ENCODE data around the gene RTTN.

The RTTN gene

DNA sequence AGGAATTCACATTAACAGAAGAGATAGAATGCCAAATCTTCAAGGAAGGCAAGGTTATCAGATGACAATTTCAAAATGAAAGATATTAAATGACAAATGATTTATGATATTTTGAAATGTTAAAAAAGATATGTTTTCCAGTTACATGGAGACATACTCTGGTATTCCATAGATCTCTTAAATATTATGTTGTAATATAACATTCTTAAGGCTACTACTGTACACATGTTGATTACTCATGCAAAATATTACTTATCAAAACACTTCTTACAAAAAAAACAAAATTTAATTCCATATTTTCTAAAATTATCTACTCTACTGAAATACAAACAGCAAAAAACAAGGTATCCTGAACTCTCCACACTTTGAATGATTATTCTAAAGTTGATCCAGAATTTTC lies 22.9 kb downstream of the RTTN start:
- Mint-ChIP-seq H3K36me3 (peaks cover 70% of the 10 kb centered on the region), H3K9me3 (no peaks in the 10 kb centered on the region), H3K27me3 (no peaks in the 10 kb centered on the region), H3K27ac (no peak overlapping the region), H3K4me3 (no peak overlapping the region), H3K4me1 (peaks cover 10% of the 10 kb centered on the region)
- no peak for ATAC-seq

DNA sequence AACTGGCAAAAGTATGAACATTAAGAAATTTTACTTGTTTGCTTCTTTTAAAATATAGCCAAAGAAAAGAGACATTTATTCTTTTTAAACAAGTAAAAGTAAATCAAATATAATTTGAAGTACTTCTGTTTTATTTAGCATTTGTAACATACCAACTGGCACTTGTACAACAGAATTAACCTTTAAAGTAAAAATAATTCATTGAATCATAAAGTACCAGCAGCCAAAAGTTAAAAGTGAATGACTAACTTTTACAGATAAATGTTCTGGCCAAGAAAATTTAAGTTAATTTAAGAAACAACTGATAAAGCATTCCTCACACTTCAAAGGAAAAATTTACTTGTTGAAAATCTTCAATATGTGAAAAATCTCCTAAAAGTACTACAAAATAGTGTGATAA lies 23.8 kb downstream of the RTTN start:
- no peaks in the 10 kb centered on the region for H3K9me3 Mint-ChIP-seq
- H3K4me3 Mint-ChIP-seq, result no peak overlapping the region
- ATAC-seq, result no peak
- no peak overlapping the region for H3K27ac Mint-ChIP-seq
- peaks cover 68% of the 10 kb centered on the region for H3K36me3 Mint-ChIP-seq
- H3K27me3 Mint-ChIP-seq, result no peaks in the 10 kb centered on the region
- peaks cover 10% of the 10 kb centered on the region for H3K4me1 Mint-ChIP-seq

DNA sequence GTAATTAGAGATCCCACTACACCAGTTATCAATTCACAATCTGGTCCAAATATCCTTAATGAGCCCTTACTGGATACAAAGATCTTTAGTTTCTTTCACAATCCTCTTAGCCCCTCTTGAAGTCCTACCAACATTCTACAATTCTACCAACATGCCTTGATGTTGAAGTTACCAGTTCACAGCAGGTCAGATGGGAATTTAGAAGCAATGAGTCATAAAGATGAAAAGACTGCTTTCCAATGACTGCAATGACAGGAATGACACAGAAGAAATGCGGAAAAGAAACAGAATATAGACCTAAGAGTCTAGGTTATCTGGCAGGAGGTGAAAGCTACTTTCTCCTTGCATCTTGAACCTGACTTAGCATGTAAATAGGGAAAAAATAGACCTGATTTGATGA lies 24.5 kb downstream of the RTTN start:
- H3K9me3 Mint-ChIP-seq, result no peaks in the 10 kb centered on the region
- H3K27me3 Mint-ChIP-seq, result no peaks in the 10 kb centered on the region
- no peak overlapping the region for H3K27ac Mint-ChIP-seq
- peaks cover 8% of the 10 kb centered on the region for H3K4me1 Mint-ChIP-seq
- peaks cover 66% of the 10 kb centered on the region for H3K36me3 Mint-ChIP-seq
- ATAC-seq, result no peak
- H3K4me3 Mint-ChIP-seq, result no peak overlapping the region

DNA sequence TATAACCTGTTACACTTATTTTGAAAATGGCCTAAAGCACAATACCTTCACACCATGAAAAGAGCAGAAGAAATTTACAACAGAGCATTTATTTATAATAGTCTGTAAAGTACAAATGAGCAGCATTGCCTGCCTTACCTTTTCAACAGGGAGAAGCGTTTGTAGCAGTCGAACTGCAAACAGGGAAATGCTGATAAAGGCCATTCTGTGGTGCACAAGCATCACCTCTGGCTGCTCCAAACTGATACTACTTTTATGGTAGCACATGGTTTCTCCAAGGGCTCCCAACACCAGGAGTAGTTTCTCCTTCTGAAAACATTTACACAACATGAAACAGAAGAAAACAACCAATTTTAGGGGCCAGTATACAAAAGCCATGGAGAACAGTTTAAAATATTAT lies 28.9 kb downstream of the RTTN start:
- Mint-ChIP-seq H3K27ac (no peak overlapping the region), H3K9me3 (no peaks in the 10 kb centered on the region), H3K36me3 (peaks cover 38% of the 10 kb centered on the region), H3K27me3 (no peaks in the 10 kb centered on the region), H3K4me3 (no peak overlapping the region), H3K4me1 (no peaks in the 10 kb centered on the region)
- ATAC-seq, result no peak

DNA sequence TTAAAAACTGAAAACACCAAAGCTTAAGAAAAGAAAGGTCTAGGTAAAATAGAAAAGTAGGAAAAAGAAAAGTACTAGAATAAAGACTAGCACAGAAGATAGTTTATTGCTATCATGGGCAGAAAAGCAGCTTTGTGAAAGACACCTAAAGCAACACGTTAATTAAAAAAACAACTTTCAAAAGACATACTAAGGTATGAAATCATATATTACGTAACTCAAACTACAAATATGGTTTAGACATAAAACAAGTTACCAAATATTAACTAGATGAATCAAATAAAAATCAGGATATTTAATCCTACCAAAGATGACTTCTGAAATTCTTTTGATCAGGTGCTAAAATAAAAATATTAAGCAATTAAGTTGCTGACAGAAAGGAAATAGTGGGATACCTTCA lies 30.3 kb downstream of the RTTN start:
- Mint-ChIP-seq H3K27ac (no peak overlapping the region), H3K4me3 (no peak overlapping the region), H3K4me1 (peaks cover 3% of the 10 kb centered on the region), H3K9me3 (no peaks in the 10 kb centered on the region), H3K36me3 (peaks cover 40% of the 10 kb centered on the region), H3K27me3 (no peaks in the 10 kb centered on the region)
- ATAC-seq, result no peak

DNA sequence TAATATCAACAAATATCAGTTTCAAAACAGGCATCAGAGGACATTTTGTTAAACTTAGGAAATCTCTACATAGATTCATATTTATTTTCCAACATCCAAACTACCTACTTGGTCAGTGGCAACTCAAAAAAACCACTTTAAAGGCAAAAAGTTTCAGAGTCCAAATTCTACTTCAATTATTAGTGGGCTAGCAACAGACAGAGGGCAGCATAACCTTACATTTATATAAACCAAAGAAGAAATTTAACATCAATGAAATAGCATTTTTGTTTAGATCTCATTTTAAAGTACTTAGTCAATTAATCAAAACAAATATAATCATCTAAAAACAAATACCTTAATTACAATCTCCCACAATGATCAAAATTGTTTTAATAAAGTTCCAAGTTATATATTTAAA lies 33.3 kb downstream of the RTTN start:
- Mint-ChIP-seq H3K9me3 (no peaks in the 10 kb centered on the region), H3K27me3 (no peaks in the 10 kb centered on the region), H3K36me3 (peaks cover 36% of the 10 kb centered on the region), H3K27ac (no peak overlapping the region), H3K4me3 (no peak overlapping the region), H3K4me1 (peaks cover 5% of the 10 kb centered on the region)
- no peak for ATAC-seq

DNA sequence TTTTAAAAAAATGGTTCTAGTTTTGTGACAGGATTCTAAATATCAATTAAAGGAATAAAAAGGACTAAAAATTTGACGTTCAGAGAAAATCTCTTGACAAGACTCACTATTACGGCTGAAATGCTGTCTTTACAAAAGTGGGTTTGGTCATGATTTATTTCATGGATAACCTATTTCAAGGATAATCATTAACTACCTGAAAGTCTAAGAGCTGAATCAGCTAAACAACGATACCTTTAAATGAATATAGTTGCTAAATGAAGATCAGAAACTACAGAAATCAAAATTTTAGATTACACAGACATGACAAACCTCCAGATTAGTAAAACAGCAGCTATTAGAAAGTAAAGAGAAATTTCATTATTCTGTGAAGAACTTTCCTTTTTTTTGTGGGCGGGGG lies 35.7 kb downstream of the RTTN start:
- no peaks in the 10 kb centered on the region for H3K9me3 Mint-ChIP-seq
- H3K4me1 Mint-ChIP-seq, result peaks cover 5% of the 10 kb centered on the region
- H3K27me3 Mint-ChIP-seq, result no peaks in the 10 kb centered on the region
- H3K36me3 Mint-ChIP-seq, result peaks cover 30% of the 10 kb centered on the region
- ATAC-seq, result no peak
- H3K27ac Mint-ChIP-seq, result peak overlapping the region; percentile 16
- H3K4me3 Mint-ChIP-seq, result no peak overlapping the region

DNA sequence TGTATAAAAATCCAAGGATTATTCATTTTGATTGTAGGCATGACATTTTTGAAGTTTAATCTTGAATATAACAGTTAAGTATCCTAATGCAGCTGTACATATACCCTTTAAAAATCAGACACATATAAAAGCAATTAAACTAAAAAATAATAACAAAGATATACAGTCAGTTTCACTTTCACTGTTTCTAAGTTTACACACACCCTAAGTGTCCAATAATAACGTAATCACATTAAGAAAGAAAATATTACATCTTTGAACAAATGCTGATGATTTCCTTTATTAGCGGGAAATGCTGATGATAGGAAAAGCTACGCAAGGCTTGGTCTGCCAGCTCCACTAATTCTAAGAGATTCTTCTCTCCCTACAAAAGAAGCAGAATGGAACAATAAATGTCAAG lies 38.8 kb downstream of the RTTN start:
- Mint-ChIP-seq H3K27ac (no peak overlapping the region), H3K27me3 (no peaks in the 10 kb centered on the region)

DNA sequence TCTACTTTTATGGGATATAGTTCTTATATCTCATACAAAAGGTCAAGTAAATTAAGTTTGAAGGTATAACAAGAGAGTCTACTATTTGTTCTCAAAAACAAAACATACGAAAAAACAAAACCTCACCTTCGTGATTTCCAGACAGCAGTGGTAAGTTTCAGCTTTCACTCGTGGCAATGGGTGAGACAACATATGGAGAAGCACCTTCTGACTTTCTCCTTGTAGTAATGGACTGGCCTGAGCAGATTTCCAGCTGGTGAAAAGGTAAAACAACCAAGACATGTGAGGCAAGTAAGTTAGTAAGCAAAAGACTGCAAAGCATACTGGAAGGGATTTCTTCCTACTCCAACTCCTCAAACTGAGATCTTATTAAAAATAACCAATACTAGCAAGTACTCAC lies 39.6 kb downstream of the RTTN start:
- ATAC-seq, result no peak
- Mint-ChIP-seq H3K4me1 (peaks cover 5% of the 10 kb centered on the region), H3K27ac (no peak overlapping the region), H3K27me3 (no peaks in the 10 kb centered on the region), H3K9me3 (peaks cover 3% of the 10 kb centered on the region), H3K4me3 (no peak overlapping the region), H3K36me3 (peaks cover 60% of the 10 kb centered on the region)

More for the DNA sequence above, 38.8 kb downstream of the RTTN start:
- Mint-ChIP-seq H3K4me1 (peaks cover 5% of the 10 kb centered on the region), H3K36me3 (peaks cover 53% of the 10 kb centered on the region), H3K9me3 (peaks cover 3% of the 10 kb centered on the region), H3K4me3 (no peak overlapping the region)
- ATAC-seq, result no peak

DNA sequence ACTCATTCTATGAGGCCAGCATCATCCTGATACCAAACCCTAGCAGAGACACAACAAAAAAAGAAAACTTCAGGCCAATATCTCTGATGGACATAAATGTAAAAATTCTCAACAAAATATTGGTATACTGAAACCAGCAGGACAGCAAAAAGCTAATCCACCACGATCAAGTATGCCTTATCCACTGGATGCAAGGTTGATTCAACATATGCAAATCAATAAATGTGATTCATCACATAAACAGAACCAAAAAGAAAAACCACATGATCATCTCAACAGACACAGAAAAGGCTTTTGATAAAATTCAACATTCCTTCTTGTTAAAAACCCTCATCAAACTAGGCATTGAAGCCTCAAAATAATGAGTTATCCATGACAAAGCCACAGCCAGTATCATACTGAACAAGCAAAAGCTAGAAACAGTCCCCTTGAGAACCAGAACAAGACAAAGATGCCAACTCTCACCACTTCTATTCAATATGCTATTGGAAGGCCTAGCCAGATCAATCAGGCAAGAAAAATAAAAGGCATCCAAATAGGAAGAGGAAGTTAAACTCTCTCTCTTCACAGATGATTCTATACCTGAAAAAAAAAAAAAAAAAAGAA lies 45.3 kb downstream of the RTTN start:
- Mint-ChIP-seq H3K4me1 (peaks cover 23% of the 10 kb centered on the region), H3K36me3 (peaks cover 82% of the 10 kb centered on the region), H3K4me3 (no peak overlapping the region), H3K9me3 (peaks cover 3% of the 10 kb centered on the region), H3K27ac (no peak overlapping the region), H3K27me3 (no peaks in the 10 kb centered on the region)
- ATAC-seq, result no peak

DNA sequence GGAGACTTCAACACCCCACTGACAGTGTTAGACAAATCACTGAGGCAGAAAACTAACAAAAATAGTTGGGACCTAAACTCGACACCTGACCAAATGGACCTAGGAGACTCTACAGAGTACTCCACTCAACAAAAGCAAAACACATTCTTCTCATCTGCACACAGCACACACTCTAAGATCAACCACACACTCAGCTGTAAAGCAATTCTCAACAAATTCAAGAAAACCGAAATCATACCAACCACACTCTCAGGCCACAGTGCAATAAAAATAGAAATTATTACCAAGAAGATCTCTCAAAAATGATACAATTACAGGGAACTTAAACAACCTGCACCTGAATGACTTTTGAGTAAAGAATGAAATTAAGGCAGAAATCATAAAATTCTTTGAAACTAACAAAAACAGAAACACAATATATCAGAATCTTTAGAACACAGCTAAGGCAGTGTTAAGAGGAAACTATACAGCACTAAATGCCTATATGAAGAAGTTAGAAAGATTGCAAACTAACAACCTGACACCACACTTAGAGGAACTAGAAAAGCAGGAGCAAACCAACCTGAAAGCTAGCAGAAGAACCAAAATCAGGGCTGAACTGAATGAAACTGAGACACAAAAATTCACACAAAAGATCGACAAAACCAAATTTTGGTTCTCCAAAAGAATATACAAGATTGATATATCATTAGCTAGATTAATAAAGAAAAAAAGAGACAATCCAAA lies 46.3 kb downstream of the RTTN start:
- Mint-ChIP-seq H3K9me3 (peaks cover 3% of the 10 kb centered on the region), H3K4me1 (peaks cover 23% of the 10 kb centered on the region), H3K4me3 (no peak overlapping the region), H3K27me3 (no peaks in the 10 kb centered on the region), H3K27ac (peak overlapping the region; percentile 3), H3K36me3 (peaks cover 84% of the 10 kb centered on the region)
- no peak for ATAC-seq

DNA sequence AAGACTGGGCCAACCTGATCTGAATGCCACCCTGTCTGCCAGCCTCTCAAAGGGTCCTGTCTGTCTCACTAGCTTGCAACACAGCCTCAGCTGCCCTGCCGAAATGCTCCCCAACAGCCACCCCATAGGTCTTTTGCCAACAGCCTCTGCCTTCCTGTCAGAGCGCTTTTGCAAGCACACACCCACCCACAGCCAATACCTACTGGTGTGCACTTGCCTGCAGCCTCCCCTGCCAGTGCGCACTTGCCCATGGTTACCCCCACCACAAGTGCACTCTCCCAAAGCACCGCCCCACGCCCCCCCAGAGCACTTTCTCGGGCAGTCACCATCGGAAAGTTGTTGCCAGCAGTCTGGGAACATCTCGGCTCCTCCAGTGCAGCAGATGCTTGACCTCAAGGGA lies 48.6 kb downstream of the RTTN start:
- Mint-ChIP-seq H3K27ac (no peak overlapping the region), H3K36me3 (peaks cover 75% of the 10 kb centered on the region)

DNA sequence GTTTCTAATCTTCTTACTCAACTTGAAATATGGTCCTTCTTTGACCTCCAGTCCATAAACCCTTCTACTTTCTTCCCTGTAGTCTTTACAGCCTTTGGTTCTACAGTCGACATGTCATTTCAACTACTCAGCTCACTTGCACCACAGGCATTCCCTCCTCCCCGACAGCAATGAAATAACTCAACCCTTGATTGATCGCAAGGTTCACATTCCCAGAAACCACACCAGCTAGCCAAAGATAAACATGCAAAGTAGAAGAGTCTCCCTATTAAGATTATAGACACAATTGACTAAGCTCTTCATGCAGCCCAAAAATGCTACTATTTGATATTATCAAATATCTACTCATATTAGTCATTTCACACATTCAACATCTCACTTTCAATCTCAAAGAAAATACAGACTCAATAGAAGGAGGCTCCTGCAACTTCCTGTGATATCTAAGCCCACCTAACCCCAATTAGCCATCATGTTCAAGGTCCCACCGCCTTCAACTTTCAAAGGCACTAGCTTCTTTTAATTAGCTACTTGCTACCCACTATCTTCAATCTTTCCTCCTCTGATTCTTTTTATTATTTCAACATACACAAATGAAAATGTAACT lies 50.8 kb downstream of the RTTN start:
- peaks cover 61% of the 10 kb centered on the region for H3K36me3 Mint-ChIP-seq
- no peak overlapping the region for H3K4me3 Mint-ChIP-seq
- H3K9me3 Mint-ChIP-seq, result no peaks in the 10 kb centered on the region
- peaks cover 11% of the 10 kb centered on the region for H3K4me1 Mint-ChIP-seq
- no peak for ATAC-seq
- H3K27me3 Mint-ChIP-seq, result no peaks in the 10 kb centered on the region
- no peak overlapping the region for H3K27ac Mint-ChIP-seq

More for the DNA sequence above, 48.6 kb downstream of the RTTN start:
- Mint-ChIP-seq H3K4me3 (no peak overlapping the region), H3K27me3 (no peaks in the 10 kb centered on the region), H3K9me3 (no peaks in the 10 kb centered on the region), H3K4me1 (peaks cover 23% of the 10 kb centered on the region)
- ATAC-seq, result no peak

DNA sequence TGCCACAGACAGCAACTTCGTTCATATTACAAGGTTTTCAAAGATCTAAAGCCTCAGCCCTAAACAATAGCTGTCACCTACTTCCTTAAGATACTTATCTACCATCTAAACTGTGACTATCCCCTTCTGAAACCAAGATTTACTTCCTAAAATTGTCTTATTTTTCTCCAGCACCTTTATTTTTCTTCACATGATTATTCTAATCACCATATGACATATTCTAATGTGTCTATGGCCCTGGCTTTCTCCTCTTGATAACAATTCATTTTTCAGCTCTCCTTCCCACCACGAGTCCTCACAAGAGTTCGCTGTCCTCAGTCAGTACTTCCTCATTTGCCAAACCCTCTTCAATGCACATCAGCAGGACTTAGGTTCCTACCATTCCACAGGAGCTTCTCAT lies 53.9 kb downstream of the RTTN start:
- H3K9me3 Mint-ChIP-seq, result no peaks in the 10 kb centered on the region
- H3K27ac Mint-ChIP-seq, result no peak overlapping the region
- no peak for ATAC-seq
- no peaks in the 10 kb centered on the region for H3K27me3 Mint-ChIP-seq
- H3K4me1 Mint-ChIP-seq, result no peaks in the 10 kb centered on the region
- H3K4me3 Mint-ChIP-seq, result no peak overlapping the region
- peaks cover 43% of the 10 kb centered on the region for H3K36me3 Mint-ChIP-seq

DNA sequence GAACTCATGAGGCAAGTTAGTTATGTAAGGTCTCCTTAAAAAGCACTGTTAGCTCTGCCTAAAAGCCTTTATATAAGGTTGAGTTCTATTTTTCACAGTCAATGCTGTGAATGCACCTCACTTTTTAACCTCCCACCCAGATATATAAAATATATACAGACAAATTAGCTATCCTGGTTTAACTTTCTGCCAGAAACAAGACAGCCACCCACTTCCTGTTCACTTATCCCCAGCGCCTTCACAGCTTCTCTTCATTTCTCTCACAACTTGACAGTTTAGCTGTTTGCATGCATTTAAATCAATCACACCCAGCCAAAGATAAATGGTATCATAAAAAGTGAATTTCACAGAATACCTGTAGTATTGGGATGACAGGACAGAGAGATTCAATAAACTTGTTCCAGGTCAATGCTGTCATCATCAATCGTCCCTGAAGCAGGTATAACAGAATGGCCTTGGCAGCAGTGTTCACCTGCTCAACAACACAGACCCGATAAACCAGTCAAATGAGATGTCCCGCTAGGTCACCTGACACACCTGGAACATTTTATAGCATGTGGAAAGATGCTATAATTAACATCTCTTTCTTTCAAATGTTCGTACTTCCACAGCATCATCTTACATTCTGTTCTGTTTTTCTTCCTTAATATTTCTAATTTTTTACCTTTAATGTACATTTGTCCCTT lies 55.7 kb downstream of the RTTN start:
- ATAC-seq, result no peak
- Mint-ChIP-seq H3K4me3 (no peak overlapping the region), H3K36me3 (peaks cover 47% of the 10 kb centered on the region), H3K4me1 (no peaks in the 10 kb centered on the region), H3K27me3 (no peaks in the 10 kb centered on the region), H3K9me3 (no peaks in the 10 kb centered on the region), H3K27ac (no peak overlapping the region)
